Calu3 (cell line): Measurements from ENCODE around the gene ZDHHC18. TPM values are rescaled to one million over a fixed set of nuclear protein-coding genes. Genes with fewer than 3 reads are reported as not detected.
A peak's percentile ranks its signal among the peaks of the same experiment; 100 is the strongest.

ENCODE experiments used
- BruUV-seq: library from RNA; stranded (reverse); fragments of 400-500 nt; replicated peaks from 2 replicates; lab custom pipeline; 2021; lab: Mats Ljungman, UMichigan
- CTCF ChIA-PET: fragments of 300-600 bp; sonication (Branson Sonifier 250); formaldehyde crosslinking; loops from one replicate; lab custom pipeline; 2022; ENCODE audit warnings: antibody characterized with exemption; lab: Charles Lee
- DNase-seq: peaks from one replicate; pipeline ENCODE4 v3.0.0; 2022
- H3K27ac Mint-ChIP-seq: one replicate; pipeline ENCODE4 v1.8.0; 2022; ENCODE audit warnings: mixed read lengths; ENCODE audit not compliant: unreplicated experiment
- H3K27me3 Mint-ChIP-seq: one replicate; pipeline ENCODE4 v1.8.0; 2022; ENCODE audit warnings: mixed read lengths; ENCODE audit not compliant: unreplicated experiment
- H3K36me3 Mint-ChIP-seq: one replicate; pipeline ENCODE4 v1.8.0; 2022; ENCODE audit warnings: mild to moderate bottlenecking, moderate library complexity, mixed read lengths; ENCODE audit not compliant: insufficient read depth, unreplicated experiment
- H3K4me1 Mint-ChIP-seq: one replicate; pipeline ENCODE4 v1.8.0; 2022; ENCODE audit warnings: mild to moderate bottlenecking, low read depth, mixed read lengths; ENCODE audit not compliant: unreplicated experiment
- H3K4me3 Mint-ChIP-seq: one replicate; pipeline ENCODE4 v1.8.0; 2022; ENCODE audit warnings: mild to moderate bottlenecking, low read depth, moderate library complexity, mixed read lengths; ENCODE audit not compliant: unreplicated experiment
- H3K9me3 Mint-ChIP-seq: one replicate; pipeline ENCODE4 v1.8.0; 2022; ENCODE audit warnings: low read depth, mixed read lengths; ENCODE audit not compliant: unreplicated experiment
- intact Hi-C: fragments of 100-400 bp; cut with micrococcal nuclease; formaldehyde crosslinking; loops from one replicate; pipeline ENCODE4 v1.10.0; 2022; ENCODE audit not compliant: unreplicated experiment
- total RNA-seq: library from RNA; stranded (reverse); gene quantifications from 2 replicates; pipeline ENCODE4 v1.2.3, GENCODE V29; 2022
- TF ChIP-seq, protein P1 (sequence below): fragments of 200-600 bp; IDR thresholded peaks from one replicate; pipeline ENCODE4 v1.8.0; 2022; ENCODE audit warnings: antibody characterized with exemption; ENCODE audit not compliant: unreplicated experiment

The ZDHHC18 gene
- total RNA-seq, 1 experiment from 2014 or later, result 21.8 TPM

DNA sequence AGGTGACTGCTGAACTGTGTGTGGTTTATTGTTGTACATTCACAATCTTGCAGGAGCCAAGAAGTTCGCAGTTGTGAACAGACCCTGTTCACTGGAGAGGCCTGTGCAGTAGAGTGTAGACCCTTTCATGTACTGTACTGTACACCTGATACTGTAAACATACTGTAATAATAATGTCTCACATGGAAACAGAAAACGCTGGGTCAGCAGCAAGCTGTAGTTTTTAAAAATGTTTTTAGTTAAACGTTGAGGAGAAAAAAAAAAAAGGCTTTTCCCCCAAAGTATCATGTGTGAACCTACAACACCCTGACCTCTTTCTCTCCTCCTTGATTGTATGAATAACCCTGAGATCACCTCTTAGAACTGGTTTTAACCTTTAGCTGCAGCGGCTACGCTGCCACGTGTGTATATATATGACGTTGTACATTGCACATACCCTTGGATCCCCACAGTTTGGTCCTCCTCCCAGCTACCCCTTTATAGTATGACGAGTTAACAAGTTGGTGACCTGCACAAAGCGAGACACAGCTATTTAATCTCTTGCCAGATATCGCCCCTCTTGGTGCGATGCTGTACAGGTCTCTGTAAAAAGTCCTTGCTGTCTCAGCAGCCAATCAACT is 45.2 kb upstream of the ZDHHC18 start:
- Mint-ChIP-seq H3K4me3 (no peak overlapping the region), H3K9me3 (no peaks in the 10 kb centered on the region), H3K4me1 (peaks cover 33% of the 10 kb centered on the region), H3K27ac (no peak overlapping the region), H3K36me3 (peaks cover 42% of the 10 kb centered on the region), H3K27me3 (no peaks in the 10 kb centered on the region)
- intact Hi-C loops, result no loop called here
- CTCF ChIA-PET, result interaction anchor here (0.7 kb wide), 2 partner anchors 14 to 97 kb away, joined by 4 to 8 read pairs; no protein-coding TSS in a partner anchor
- DNase-seq, result no peak
- TSS peak; percentile 37 for BruUV-seq
- TF ChIP-seq, protein P1, sequence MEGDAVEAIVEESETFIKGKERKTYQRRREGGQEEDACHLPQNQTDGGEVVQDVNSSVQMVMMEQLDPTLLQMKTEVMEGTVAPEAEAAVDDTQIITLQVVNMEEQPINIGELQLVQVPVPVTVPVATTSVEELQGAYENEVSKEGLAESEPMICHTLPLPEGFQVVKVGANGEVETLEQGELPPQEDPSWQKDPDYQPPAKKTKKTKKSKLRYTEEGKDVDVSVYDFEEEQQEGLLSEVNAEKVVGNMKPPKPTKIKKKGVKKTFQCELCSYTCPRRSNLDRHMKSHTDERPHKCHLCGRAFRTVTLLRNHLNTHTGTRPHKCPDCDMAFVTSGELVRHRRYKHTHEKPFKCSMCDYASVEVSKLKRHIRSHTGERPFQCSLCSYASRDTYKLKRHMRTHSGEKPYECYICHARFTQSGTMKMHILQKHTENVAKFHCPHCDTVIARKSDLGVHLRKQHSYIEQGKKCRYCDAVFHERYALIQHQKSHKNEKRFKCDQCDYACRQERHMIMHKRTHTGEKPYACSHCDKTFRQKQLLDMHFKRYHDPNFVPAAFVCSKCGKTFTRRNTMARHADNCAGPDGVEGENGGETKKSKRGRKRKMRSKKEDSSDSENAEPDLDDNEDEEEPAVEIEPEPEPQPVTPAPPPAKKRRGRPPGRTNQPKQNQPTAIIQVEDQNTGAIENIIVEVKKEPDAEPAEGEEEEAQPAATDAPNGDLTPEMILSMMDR, result no peak

DNA sequence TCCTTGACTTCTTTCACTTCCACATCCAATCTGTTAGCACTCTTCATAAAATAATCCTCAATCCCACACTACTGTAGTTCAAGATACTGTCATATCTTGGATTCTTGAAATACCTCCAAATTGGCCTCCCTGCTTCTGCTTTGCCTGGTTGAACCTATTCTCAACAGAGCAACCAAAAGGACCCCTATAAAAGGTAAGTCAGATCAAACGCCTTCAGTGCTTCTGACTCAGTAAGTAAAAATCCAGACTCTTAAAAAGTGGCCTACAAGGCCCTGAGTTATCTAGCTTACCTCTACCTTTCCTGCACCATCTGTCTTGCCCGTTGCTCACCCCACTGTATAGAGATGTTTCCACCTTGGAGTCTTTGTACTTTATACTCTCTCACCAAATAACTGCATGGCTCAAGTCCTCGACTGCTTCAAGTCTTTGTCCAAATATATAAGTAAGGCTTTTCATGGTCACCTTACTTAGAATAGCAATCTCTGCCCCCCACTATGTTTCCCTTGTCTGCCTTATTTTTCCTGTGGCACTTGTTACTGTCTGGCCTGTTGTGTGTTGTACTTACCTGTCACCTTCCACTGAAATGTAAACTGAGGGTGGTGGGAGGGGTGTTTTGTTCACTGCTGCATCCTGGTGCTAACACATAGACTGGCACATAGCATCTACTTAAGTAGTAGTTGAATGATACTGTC is 43.8 kb upstream of the ZDHHC18 start:
- no TSS peak for BruUV-seq
- TF ChIP-seq, protein P1, result no peak
- Mint-ChIP-seq H3K27ac (no peak overlapping the region), H3K27me3 (no peaks in the 10 kb centered on the region), H3K9me3 (no peaks in the 10 kb centered on the region), H3K4me1 (peaks cover 35% of the 10 kb centered on the region), H3K4me3 (no peak overlapping the region), H3K36me3 (peaks cover 54% of the 10 kb centered on the region)
- CTCF ChIA-PET, result no interaction called here
- no peak for DNase-seq
- intact Hi-C loops, result no loop called here

DNA sequence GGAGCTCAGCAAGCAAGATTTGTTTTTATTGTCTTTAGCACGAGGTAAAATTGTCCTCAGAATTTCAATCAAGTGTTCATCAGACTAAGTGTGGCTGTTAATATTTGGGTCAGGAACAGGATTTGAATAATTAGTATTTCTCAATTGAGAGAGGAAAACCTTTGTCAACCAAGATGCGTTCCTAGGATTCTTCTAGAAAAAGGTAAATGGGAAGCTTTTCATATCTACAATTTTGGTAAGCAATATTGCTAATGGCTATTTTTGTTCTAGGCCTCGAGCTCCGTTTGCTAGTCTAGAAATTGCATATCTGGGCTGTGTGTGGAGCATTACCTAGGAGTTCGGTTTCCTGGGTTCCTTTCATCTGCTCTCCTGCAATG is 42.9 kb upstream of the ZDHHC18 start:
- TF ChIP-seq, protein P1, result no peak
- no peak overlapping the region for H3K27ac Mint-ChIP-seq
- CTCF ChIA-PET, result interaction anchor here (0.9 kb wide), 1 partner anchor 173 kb away, joined by 4 read pairs; no protein-coding TSS in a partner anchor
- no TSS peak for BruUV-seq
- no peak for DNase-seq
- no peak overlapping the region for H3K4me3 Mint-ChIP-seq
- peaks cover 56% of the 10 kb centered on the region for H3K36me3 Mint-ChIP-seq
- H3K9me3 Mint-ChIP-seq, result no peaks in the 10 kb centered on the region
- no peaks in the 10 kb centered on the region for H3K27me3 Mint-ChIP-seq
- H3K4me1 Mint-ChIP-seq, result peaks cover 39% of the 10 kb centered on the region
- intact Hi-C loops, result no loop called here

DNA sequence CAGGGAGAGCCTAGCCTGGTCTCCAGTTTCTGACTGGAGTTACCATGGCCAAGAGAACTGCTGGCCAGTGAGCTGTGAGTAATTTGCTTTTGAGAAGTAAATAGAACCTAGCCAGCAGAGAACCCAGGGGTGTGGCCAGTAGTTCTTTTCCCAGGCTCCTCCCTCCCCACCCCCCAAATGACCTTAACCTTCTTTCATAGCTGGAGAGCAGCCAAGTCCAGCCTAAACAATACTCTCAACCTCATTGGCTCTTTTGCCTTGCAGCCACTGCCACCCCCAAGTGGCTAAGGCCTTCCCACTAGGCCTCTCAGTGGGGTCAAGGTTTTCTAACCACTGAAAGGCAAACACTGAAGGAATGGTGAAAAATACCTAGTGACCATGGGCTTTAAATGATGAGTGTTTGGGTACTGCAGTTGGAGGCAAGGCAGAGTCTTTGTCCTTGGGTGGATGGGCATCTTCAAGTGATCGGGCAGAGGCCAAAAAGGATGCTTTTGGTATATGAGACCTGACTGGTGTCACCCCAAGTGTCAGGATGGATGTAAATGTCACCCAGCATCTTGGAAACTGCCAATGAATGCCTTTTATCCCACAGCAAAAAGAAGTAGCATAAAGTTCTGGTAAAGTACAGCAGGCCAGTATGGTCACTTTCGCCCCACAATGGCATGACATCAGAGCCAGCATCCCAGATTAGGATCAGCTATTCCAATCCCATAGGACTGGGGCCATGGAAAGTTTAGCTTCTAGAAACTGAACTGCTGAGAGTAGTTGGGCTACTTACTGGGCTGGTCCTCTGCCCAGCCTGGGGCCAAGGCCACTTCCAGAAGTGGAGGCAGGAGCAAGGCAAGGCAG is 42.2 kb upstream of the ZDHHC18 start:
- H3K9me3 Mint-ChIP-seq, result no peaks in the 10 kb centered on the region
- intact Hi-C loops, result no loop called here
- TF ChIP-seq, protein P1, result no peak
- H3K36me3 Mint-ChIP-seq, result peaks cover 56% of the 10 kb centered on the region
- peaks cover 45% of the 10 kb centered on the region for H3K4me1 Mint-ChIP-seq
- no peak overlapping the region for H3K4me3 Mint-ChIP-seq
- H3K27me3 Mint-ChIP-seq, result no peaks in the 10 kb centered on the region
- BruUV-seq, result no TSS peak
- CTCF ChIA-PET, result interaction anchor here (0.9 kb wide), 1 partner anchor 174 kb away, joined by 4 read pairs; no protein-coding TSS in a partner anchor
- no peak for DNase-seq
- no peak overlapping the region for H3K27ac Mint-ChIP-seq
